ENCODE data around the gene VCAN.

GRCh38 chr5:83492331-83492730 lies 20.8 kb downstream of the VCAN start:
- TF ChIP-seq EZH2phosphoT487 (IDR thresholded peaks at IDR 0.05; ENCODE audit: borderline replicate concordance, low read length) (no peak), CTCF (IDR thresholded peaks at IDR 0.05; ENCODE audit: low read depth, low read length, poor library complexity, severe bottlenecking) (no peak)
